ENCODE measurements around the gene ATP11A. TPM values are rescaled to one million over a fixed set of nuclear protein-coding genes. Genes with fewer than 3 reads are reported as not detected.

ATP11A gene
- total RNA-seq, 1 experiment from 2014 or later, result 65.3 TPM

DNA sequence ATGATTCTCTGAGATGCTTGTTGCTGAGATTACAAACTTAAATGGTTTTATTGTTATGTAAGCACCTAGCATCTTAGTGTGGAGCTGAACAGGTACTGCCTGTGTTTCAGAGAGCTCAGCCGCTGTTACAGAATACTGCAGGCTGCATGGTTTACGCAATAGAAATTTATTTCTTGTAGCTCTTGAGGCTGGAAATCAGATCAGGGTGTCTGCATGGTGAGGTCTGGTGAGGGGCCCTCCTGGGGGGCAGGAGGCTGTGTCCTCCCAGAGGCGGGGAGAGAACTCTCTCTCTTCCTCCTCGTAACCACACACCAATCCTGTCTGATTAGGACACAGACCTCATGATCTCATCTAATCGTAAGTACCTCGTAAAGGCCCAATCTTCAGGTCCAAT is 13.1 kb downstream of the ATP11A start:
- Histone ChIP-seq H2BK5ac (ENCODE audit: insufficient read length, low read length) (no peak overlapping the region), H3K23ac (ENCODE audit: insufficient read length, low read depth, low read length) (no peak overlapping the region), H2BK15ac (ENCODE audit: low read depth, low read length) (no peak overlapping the region), H3K18ac (ENCODE audit: insufficient read length, low read depth, low read length) (no peak overlapping the region), H3K4me1 (ENCODE audit: insufficient read depth, low read length) (peaks cover 17% of the 10 kb centered on the region), H2BK12ac (ENCODE audit: insufficient read length, low read depth, low read length) (no peak overlapping the region), H4K20me1 (ENCODE audit: control insufficient read depth, insufficient read depth, insufficient read length) (peaks cover 3% of the 10 kb centered on the region), H3K9ac (ENCODE audit: extremely low read depth, insufficient read length, low read length) (no peak overlapping the region), H3K27me3 (ENCODE audit: insufficient read depth, low read length) (no peaks in the 10 kb centered on the region), H3K9me3 (ENCODE audit: control insufficient read depth, low read depth, low read length) (no peaks in the 10 kb centered on the region), H3K56ac (ENCODE audit: insufficient read length, low read depth, low read length) (no peak overlapping the region), H3K79me2 (ENCODE audit: insufficient read depth, low read length) (peaks cover 11% of the 10 kb centered on the region; the same call in 1 of the 2 replicates), H3K14ac (ENCODE audit: insufficient read depth, low read length) (no peak overlapping the region), H3K4ac (ENCODE audit: low read depth, low read length) (no peak overlapping the region), H3K27ac (ENCODE audit: insufficient read length, low read depth, low read length) (no peak overlapping the region), H2BK120ac (ENCODE audit: low read depth, low read length, poor library complexity, severe bottlenecking) (no peak overlapping the region), H4K91ac (ENCODE audit: insufficient read length, low read depth, low read length) (no peak overlapping the region), H2AK5ac (ENCODE audit: insufficient read length, low read length) (no peak overlapping the region), H3K4me2 (ENCODE audit: insufficient read depth, insufficient read length, low read length) (no peak overlapping the region), H3K23me2 (ENCODE audit: insufficient read length, low read depth, low read length, poor library complexity, severe bottlenecking) (no peaks in the 10 kb centered on the region), H3K79me1 (ENCODE audit: insufficient read depth, low read depth, low read length, poor library complexity, severe bottlenecking) (no peaks in the 10 kb centered on the region), H4K8ac (replicated peaks; ENCODE audit: insufficient read length, low read depth, low read length) (no peak overlapping the region), H2AFZ (ENCODE audit: low read length) (no peak overlapping the region), H3T11ph (ENCODE audit: low read length) (no peak overlapping the region), H4K5ac (ENCODE audit: insufficient read length, low read depth, low read length) (no peak overlapping the region), H2BK20ac (ENCODE audit: low read depth, low read length, poor library complexity, severe bottlenecking) (no peak overlapping the region)
- no peaks in the 10 kb centered on the region for H3K9me3 Mint-ChIP-seq
- peaks cover 3 to 18% (median 5%) of the 10 kb centered on the region in 3 experiments for H3K36me3 Mint-ChIP-seq (ENCODE audit: insufficient read depth in 1 of 3, low read depth in 3 of 3)
- H3K27ac Mint-ChIP-seq, result peak overlapping the region; percentile 36 to 79 (median 71); a peak in 4 of 7 replicates
- WGBS (ENCODE audit: extremely low coverage, insufficient read length, low lambda C conversion rate), result no CpG with 5 or more reads among the region's 6 CpGs
- H3K4me3 Mint-ChIP-seq, result peak overlapping the region in 1 of 2 experiments; percentile 12; a peak in 2 of 5 replicates
- no peak for DNase-seq
- H3K4me1 Mint-ChIP-seq, result peaks cover 50 to 66% of the 10 kb centered on the region in 2 experiments
- TF ChIP-seq CTCF (conservative IDR thresholded peaks at IDR 0.05), result no peak
- no peaks in the 10 kb centered on the region; the same call in 1 of the 2 replicates for H3K27me3 Mint-ChIP-seq (ENCODE audit: low read depth)

Measured in H9 (cell line).